ENCODE results near the gene MYT1. TPM values are rescaled to one million over a fixed set of nuclear protein-coding genes. Genes with fewer than 3 reads are reported as not detected.

The MYT1 gene
- total and polyA plus RNA-seq, 9 of the 15 experiments (the other 6 are each of a cell fraction or from before 2014, with no cell fraction given): 0.02 to 0.12 (median 0.06) TPM; not detected in 4

DNA sequence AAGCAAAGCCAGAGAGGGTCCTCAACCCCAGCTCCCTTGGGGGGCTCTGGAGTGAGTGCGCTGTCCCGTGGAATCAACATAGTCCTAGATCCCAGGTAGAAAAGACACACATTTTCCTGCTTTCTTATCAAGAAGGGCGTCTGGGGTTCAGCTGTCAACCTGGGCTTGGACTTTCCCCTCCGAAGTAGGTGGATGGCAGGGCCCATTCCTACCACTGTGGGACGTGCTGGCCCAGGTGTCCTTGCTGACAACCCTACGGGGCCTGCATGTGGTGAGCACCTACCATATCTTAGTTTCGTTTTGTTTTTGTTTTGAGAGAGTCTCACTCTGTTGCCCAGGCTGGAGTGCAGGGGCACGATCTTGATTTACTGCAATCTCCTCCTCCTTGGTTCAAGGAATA, 42.4 kb downstream of the MYT1 start (continued):
- TF ChIP-seq, protein P1, sequence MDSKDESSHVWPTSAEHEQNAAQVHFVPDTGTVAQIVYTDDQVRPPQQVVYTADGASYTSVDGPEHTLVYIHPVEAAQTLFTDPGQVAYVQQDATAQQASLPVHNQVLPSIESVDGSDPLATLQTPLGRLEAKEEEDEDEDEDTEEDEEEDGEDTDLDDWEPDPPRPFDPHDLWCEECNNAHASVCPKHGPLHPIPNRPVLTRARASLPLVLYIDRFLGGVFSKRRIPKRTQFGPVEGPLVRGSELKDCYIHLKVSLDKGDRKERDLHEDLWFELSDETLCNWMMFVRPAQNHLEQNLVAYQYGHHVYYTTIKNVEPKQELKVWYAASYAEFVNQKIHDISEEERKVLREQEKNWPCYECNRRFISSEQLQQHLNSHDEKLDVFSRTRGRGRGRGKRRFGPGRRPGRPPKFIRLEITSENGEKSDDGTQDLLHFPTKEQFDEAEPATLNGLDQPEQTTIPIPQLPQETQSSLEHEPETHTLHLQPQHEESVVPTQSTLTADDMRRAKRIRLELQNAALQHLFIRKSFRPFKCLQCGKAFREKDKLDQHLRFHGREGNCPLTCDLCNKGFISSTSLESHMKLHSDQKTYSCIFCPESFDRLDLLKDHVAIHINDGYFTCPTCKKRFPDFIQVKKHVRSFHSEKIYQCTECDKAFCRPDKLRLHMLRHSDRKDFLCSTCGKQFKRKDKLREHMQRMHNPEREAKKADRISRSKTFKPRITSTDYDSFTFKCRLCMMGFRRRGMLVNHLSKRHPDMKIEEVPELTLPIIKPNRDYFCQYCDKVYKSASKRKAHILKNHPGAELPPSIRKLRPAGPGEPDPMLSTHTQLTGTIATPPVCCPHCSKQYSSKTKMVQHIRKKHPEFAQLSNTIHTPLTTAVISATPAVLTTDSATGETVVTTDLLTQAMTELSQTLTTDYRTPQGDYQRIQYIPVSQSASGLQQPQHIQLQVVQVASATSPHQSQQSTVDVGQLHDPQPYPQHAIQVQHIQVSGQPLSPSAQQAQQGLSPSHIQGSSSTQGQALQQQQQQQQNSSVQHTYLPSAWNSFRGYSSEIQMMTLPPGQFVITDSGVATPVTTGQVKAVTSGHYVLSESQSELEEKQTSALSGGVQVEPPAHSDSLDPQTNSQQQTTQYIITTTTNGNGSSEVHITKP (IDR thresholded peaks at IDR 0.05; ENCODE audit: partially characterized antibody): no peak
- TF ChIP-seq TEAD4 (IDR thresholded peaks at IDR 0.05; ENCODE audit: low read length): no peak
- no peak for TF ChIP-seq TEAD4 (CRISPR knock-in tag; IDR thresholded peaks at IDR 0.05; ENCODE audit: borderline replicate concordance)
- no peak for TF ChIP-seq KLF1 (tag; IDR thresholded peaks at IDR 0.05)
- TF ChIP-seq LEF1 (IDR thresholded peaks at IDR 0.05): no peak
- TF ChIP-seq FOS (IDR thresholded peaks at IDR 0.05; ENCODE audit: extremely low read depth, insufficient read length): no peak
- TF ChIP-seq LARP7 (IDR thresholded peaks at IDR 0.05): no peak
- TF ChIP-seq ZNF785 (CRISPR knock-in tag; IDR thresholded peaks at IDR 0.05): no peak
- TF ChIP-seq NFYB (IDR thresholded peaks at IDR 0.05; ENCODE audit: extremely low read depth, insufficient read length): no peak
